Astrocyte of the cerebellum (primary cell): ENCODE data around the gene PPL.

Experiments used
- DNase-seq: peaks from one replicate; pipeline ENCODE4 v3.0.0-alpha.2; 2011; ENCODE audit warnings: low read depth
- H3K4me3 ChIP-seq: 2 replicates; pipeline ENCODE4 v1.5.1; 2011; ENCODE audit warnings: mild to moderate bottlenecking, low read depth, low read length, moderate library complexity
- CTCF ChIP-seq: IDR thresholded peaks from 2 replicates; pipeline ENCODE4 v1.5.1; 2012; ENCODE audit warnings: low read length, low read depth, moderate library complexity, mild to moderate bottlenecking; ENCODE audit errors: missing control alignments
- in situ Hi-C: cut with HindIII; loops from 2 replicates; pipeline ENCODE4 v1.10.0; 2017; ENCODE audit warnings: low sequenced_read_pairs

The PPL gene

GRCh38 chr16:4840984-4841383, 96.0 kb downstream of the PPL start:
- no peak for TF ChIP-seq CTCF
- in situ Hi-C loops = no loop called here
- H3K4me3 ChIP-seq = no peak overlapping the region
- no peak for DNase-seq

GRCh38 chr16:4839942-4840341, 97.0 kb downstream of the PPL start:
- no peak for DNase-seq
- in situ Hi-C loops = no loop called here
- TF ChIP-seq CTCF = no peak
- no peak overlapping the region for H3K4me3 ChIP-seq

GRCh38 chr16:4837733-4838501, 99.0 kb downstream of the PPL start:
- H3K4me3 ChIP-seq = no peak overlapping the region
- no peak for TF ChIP-seq CTCF
- no peak for DNase-seq
- in situ Hi-C loops = no loop called here

- H3K4me3 ChIP-seq = no peak overlapping the region
- no peak for TF ChIP-seq CTCF
- in situ Hi-C loops = no loop called here
- DNase-seq = no peak
These were observed 100.2 kb downstream of the PPL start for GRCh38 chr16:4836727-4837126.

GRCh38 chr16:4833584-4833983, 103.4 kb downstream of the PPL start:
- no peak for TF ChIP-seq CTCF
- in situ Hi-C loops = loop anchor here (5.0 kb wide), 1 partner anchor 34 kb away; no protein-coding TSS in a partner anchor
- no peak for DNase-seq

GRCh38 chr16:4832698-4833343, 104.1 kb downstream of the PPL start:
- no peak for TF ChIP-seq CTCF
- no peak overlapping the region for H3K4me3 ChIP-seq
- in situ Hi-C loops = loop anchor here (5.0 kb wide), 1 partner anchor 34 kb away; no protein-coding TSS in a partner anchor
- no peak for DNase-seq

More at GRCh38 chr16:4833584-4833983, 103.4 kb downstream of the PPL start:
- H3K4me3 ChIP-seq = no peak overlapping the region
